Gastroesophageal sphincter (tissue), 3 donors: ENCODE results near the gene TYRO3.

ENCODE experiments used
- POLR2AphosphoS5 ChIP-seq: sonication (generic); formaldehyde crosslinking; IDR thresholded peaks from one replicate; pipeline ENCODE4 v1.6.1; 2017; ENCODE audit warnings: antibody characterized with exemption
- TF ChIP-seq, protein P1 (sequence below), 4 experiments: fragments of 200-600 bp in 2 of 4; fragments of 450-650 bp in 2 of 4; sonication (generic) in 1 of 4; IDR thresholded peaks; one replicate each; pipeline ENCODE4 v1.5.1; 2017 to 2019; ENCODE audit warnings: antibody characterized with exemption in 4 of 4, mild to moderate bottlenecking in 2 of 4, moderate library complexity in 2 of 4

DNA sequence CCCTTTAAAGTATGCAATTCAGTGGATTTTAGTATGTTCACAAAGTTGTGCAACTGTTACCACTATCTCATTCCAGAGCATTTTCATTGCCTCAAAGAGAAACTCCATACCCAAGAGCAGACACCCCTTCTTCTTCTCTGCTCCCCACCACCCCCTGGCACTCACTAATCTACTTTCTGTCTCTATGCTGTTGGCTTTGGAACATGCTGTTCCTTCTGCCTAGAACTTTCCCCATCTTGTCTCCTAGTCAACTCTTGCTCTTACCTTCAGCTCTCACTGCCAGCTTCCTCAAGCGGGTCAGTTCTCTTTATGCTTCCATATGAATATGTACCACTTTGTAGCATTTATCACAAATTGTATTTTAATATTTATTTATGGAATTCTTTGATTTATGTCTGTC is 50.1 kb downstream of the TYRO3 start:
- TF ChIP-seq, protein P1, sequence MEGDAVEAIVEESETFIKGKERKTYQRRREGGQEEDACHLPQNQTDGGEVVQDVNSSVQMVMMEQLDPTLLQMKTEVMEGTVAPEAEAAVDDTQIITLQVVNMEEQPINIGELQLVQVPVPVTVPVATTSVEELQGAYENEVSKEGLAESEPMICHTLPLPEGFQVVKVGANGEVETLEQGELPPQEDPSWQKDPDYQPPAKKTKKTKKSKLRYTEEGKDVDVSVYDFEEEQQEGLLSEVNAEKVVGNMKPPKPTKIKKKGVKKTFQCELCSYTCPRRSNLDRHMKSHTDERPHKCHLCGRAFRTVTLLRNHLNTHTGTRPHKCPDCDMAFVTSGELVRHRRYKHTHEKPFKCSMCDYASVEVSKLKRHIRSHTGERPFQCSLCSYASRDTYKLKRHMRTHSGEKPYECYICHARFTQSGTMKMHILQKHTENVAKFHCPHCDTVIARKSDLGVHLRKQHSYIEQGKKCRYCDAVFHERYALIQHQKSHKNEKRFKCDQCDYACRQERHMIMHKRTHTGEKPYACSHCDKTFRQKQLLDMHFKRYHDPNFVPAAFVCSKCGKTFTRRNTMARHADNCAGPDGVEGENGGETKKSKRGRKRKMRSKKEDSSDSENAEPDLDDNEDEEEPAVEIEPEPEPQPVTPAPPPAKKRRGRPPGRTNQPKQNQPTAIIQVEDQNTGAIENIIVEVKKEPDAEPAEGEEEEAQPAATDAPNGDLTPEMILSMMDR (IDR thresholded peaks at IDR 0.05): no peak
- TF ChIP-seq POLR2AphosphoS5: no peak
